Measurements from ENCODE around the gene PRR12. TPM values are rescaled to one million over a fixed set of nuclear protein-coding genes. Genes with fewer than 3 reads are reported as not detected.

Gene PRR12
- total and polyA plus RNA-seq, 2 donors (not counting 3 experiments of a cell fraction or from before 2014, with no cell fraction given), result 1.9 to 37.0 TPM

DNA sequence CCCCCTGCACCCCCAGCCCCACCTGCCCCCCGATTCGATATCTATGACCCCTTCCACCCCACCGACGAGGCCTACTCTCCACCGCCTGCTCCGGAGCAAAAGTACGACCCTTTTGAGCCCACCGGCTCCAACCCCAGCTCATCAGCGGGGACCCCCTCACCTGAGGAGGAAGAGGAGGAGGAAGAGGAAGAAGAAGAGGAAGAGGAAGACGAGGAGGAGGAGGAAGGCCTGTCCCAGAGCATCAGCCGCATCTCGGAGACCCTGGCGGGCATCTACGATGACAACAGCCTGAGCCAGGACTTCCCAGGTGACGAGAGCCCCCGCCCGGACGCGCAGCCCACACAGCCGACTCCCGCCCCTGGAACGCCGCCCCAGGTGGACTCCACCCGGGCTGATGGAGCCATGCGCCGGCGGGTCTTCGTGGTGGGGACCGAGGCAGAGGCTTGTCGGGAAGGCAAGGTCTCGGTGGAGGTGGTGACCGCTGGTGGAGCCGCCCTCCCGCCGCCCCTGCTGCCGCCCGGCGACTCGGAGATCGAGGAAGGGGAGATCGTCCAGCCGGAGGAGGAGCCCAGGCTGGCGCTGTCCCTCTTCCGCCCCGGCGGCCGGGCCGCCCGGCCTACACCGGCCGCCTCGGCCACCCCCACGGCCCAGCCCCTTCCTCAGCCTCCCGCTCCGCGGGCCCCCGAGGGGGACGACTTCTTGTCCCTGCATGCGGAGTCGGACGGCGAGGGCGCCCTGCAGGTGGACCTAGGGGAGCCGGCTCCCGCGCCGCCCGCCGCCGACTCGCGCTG lies 60.2 kb downstream of the PRR12 start:
- TF ChIP-seq EZH2 (IDR thresholded peaks at IDR 0.05; ENCODE audit: borderline replicate concordance, low read depth, low read length, severe bottlenecking) (no peak), POLR2AphosphoS5 (IDR thresholded peaks at IDR 0.05; ENCODE audit: insufficient read depth, low read depth, low read length) (no peak), FOS (IDR thresholded peaks at IDR 0.05; ENCODE audit: borderline replicate concordance, insufficient read depth, low read length) (no peak), JUN (IDR thresholded peaks at IDR 0.05; ENCODE audit: borderline replicate concordance, insufficient read depth, insufficient read length, low read depth) (no peak), MYC (IDR thresholded peaks at IDR 0.05; ENCODE audit: low read depth, low read length) (no peak), GATA2 (IDR thresholded peaks at IDR 0.05; ENCODE audit: insufficient read depth, insufficient read length, low read depth, low read length) (no peak), POLR2A (IDR thresholded peaks at IDR 0.05; ENCODE audit: low read depth, low read length) (no peak)
- TF ChIP-seq, protein P1, sequence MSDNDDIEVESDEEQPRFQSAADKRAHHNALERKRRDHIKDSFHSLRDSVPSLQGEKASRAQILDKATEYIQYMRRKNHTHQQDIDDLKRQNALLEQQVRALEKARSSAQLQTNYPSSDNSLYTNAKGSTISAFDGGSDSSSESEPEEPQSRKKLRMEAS (IDR thresholded peaks at IDR 0.05; ENCODE audit: insufficient read depth, insufficient read length), result no peak
- TF ChIP-seq, protein P2, sequence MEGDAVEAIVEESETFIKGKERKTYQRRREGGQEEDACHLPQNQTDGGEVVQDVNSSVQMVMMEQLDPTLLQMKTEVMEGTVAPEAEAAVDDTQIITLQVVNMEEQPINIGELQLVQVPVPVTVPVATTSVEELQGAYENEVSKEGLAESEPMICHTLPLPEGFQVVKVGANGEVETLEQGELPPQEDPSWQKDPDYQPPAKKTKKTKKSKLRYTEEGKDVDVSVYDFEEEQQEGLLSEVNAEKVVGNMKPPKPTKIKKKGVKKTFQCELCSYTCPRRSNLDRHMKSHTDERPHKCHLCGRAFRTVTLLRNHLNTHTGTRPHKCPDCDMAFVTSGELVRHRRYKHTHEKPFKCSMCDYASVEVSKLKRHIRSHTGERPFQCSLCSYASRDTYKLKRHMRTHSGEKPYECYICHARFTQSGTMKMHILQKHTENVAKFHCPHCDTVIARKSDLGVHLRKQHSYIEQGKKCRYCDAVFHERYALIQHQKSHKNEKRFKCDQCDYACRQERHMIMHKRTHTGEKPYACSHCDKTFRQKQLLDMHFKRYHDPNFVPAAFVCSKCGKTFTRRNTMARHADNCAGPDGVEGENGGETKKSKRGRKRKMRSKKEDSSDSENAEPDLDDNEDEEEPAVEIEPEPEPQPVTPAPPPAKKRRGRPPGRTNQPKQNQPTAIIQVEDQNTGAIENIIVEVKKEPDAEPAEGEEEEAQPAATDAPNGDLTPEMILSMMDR (IDR thresholded peaks at IDR 0.05; ENCODE audit: extremely low read depth in 1 of 2, insufficient read depth in 1 of 2, low read depth in 1 of 2, low read length in 2 of 2), result no peak

More for the DNA sequence above, 60.2 kb downstream of the PRR12 start:
- Histone ChIP-seq H3K4me1 (ENCODE audit: control insufficient read depth, extremely low read depth, insufficient read depth, low read length) (no peaks in the 10 kb centered on the region), H3K4me3 (replicated peaks in 1 of 3; ENCODE audit: insufficient read depth in 1 of 3, low read depth in 1 of 3, low read length in 3 of 3) (no peak overlapping the region), H3K9me3 (replicated peaks; ENCODE audit: control insufficient read depth, insufficient read depth, low read length) (no peaks in the 10 kb centered on the region), H3K9me1 (replicated peaks; ENCODE audit: control insufficient read depth, extremely low read depth, insufficient read depth, low read length) (no peaks in the 10 kb centered on the region), H3K79me2 (ENCODE audit: control insufficient read depth, insufficient read depth, low read length) (peaks cover 9% of the 10 kb centered on the region), H3K4me2 (ENCODE audit: insufficient read depth, low read length) (no peak overlapping the region), H3K27ac (ENCODE audit: insufficient read depth, low read depth, low read length) (no peak overlapping the region), H2AFZ (ENCODE audit: low read depth, low read length) (no peak overlapping the region), H3K27me3 (ENCODE audit: control insufficient read depth in 2 of 2, insufficient read depth in 2 of 2, low read length in 2 of 2) (no peaks in the 10 kb centered on the region), H3K9ac (replicated peaks; ENCODE audit: extremely low read depth, insufficient read depth, low read length) (no peak overlapping the region), H4K20me1 (replicated peaks; ENCODE audit: control insufficient read depth, extremely low read depth, insufficient read depth, low read length) (no peaks in the 10 kb centered on the region), H3K36me3 (ENCODE audit: control insufficient read depth in 2 of 2, extremely low read depth in 1 of 2, insufficient read depth in 2 of 2, low read length in 2 of 2) (peaks cover 14 to 55% of the 10 kb centered on the region in 2 experiments)
- dilution Hi-C loops (cut with MboI; ENCODE audit: extremely low pct_ligation_motif_present, low sequenced_read_pairs) (no loop called here), intact Hi-C loops (cut with micrococcal nuclease) (no loop called here)
- ChIA-PET CTCF (no interaction called here), POLR2A (no interaction called here)
- FAIRE-seq (no peak), DNase-seq (ENCODE audit: low read depth, low spot score) (no peak)
- TSS peak; percentile 39 for BruUV-seq (replicated peaks)
